ENCODE results near the gene NEK6.

NEK6 gene

GRCh38 chr9:124354346-124355038 is 96.7 kb downstream of the NEK6 start:
- DNase-seq (ENCODE audit: low read depth in 3 of 3): no peak

- no peak for DNase-seq (ENCODE audit: low read depth in 3 of 3)
These were observed 97.5 kb downstream of the NEK6 start for GRCh38 chr9:124355039-124355940.

GRCh38 chr9:124355941-124356744 is 98.4 kb downstream of the NEK6 start:
- no peak for DNase-seq (ENCODE audit: low read depth in 3 of 3)

GRCh38 chr9:124356745-124357390 is 99.1 kb downstream of the NEK6 start:
- DNase-seq (ENCODE audit: low read depth in 3 of 3): no peak

- DNase-seq (ENCODE audit: low read depth in 3 of 3): no peak
These were observed 100.1 kb downstream of the NEK6 start for GRCh38 chr9:124357721-124358361.

GRCh38 chr9:124358631-124359030 is 100.9 kb downstream of the NEK6 start:
- no peak for DNase-seq (ENCODE audit: low read depth in 3 of 3)

- no peak for DNase-seq (ENCODE audit: low read depth in 3 of 3)
These were observed 101.7 kb downstream of the NEK6 start for GRCh38 chr9:124359426-124359825.

GRCh38 chr9:124359855-124360678 is 102.3 kb downstream of the NEK6 start:
- no peak for DNase-seq (ENCODE audit: low read depth in 3 of 3)

- DNase-seq (ENCODE audit: low read depth in 3 of 3): no peak
These were observed 103.4 kb downstream of the NEK6 start for GRCh38 chr9:124361128-124361527.

GRCh38 chr9:124363326-124364096 is 105.8 kb downstream of the NEK6 start:
- DNase-seq (ENCODE audit: low read depth in 3 of 3): no peak

GRCh38 chr9:124364141-124364540 is 106.4 kb downstream of the NEK6 start:
- no peak for DNase-seq (ENCODE audit: low read depth in 3 of 3)

- DNase-seq (ENCODE audit: low read depth in 3 of 3): no peak
These were observed 107.3 kb downstream of the NEK6 start for GRCh38 chr9:124365036-124365435.

- no peak for DNase-seq (ENCODE audit: low read depth in 3 of 3)
These were observed 108.9 kb downstream of the NEK6 start for GRCh38 chr9:124366476-124367220.

- no peak for DNase-seq (ENCODE audit: low read depth in 3 of 3)
These were observed 110.9 kb downstream of the NEK6 start for GRCh38 chr9:124368692-124369091.

GRCh38 chr9:124369231-124369797 is 111.6 kb downstream of the NEK6 start:
- DNase-seq (ENCODE audit: low read depth in 3 of 3): no peak

GRCh38 chr9:124370896-124371582 is 113.3 kb downstream of the NEK6 start:
- no peak for DNase-seq (ENCODE audit: low read depth in 3 of 3)

GRCh38 chr9:124372038-124372437 is 114.3 kb downstream of the NEK6 start:
- no peak for DNase-seq (ENCODE audit: low read depth in 3 of 3)

- no peak for DNase-seq (ENCODE audit: low read depth in 3 of 3)
These were observed 115.6 kb downstream of the NEK6 start for GRCh38 chr9:124373386-124373785.
